Measurements from ENCODE around the gene TSHR. TPM values are rescaled to one million over a fixed set of nuclear protein-coding genes. Genes with fewer than 3 reads are reported as not detected.

The TSHR gene
- total RNA-seq, 2 donors from 2014 or later: 0.58 TPM; not detected in 1

DNA sequence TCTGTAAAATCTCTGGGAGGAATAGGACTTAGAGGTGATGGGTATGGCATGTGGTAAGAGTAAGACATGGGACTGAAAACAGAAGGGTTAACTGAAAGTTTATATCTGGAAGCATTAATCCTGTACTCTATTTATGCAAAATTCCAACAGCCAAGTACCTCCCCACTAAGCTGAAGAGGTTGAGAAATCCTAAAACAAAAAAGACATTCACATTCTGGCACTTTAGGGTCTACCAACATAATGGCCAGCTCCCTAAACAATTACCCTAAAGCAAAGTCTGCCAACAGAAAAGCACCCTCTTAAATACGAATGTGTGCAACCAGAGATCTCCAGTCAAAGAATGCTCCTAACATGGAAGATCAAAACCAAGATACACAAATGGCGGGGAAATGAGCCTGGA is 178.0 kb downstream of the TSHR start:
- Mint-ChIP-seq H3K4me3 (no peak overlapping the region), H3K36me3 (ENCODE audit: low read depth) (no peaks in the 10 kb centered on the region), H3K4me1 (no peaks in the 10 kb centered on the region), H3K27me3 (ENCODE audit: insufficient read depth) (no peaks in the 10 kb centered on the region), H3K9me3 (no peaks in the 10 kb centered on the region), H3K27ac (no peak overlapping the region)
- Histone ChIP-seq H3K27ac (ENCODE audit: low read depth, low read length) (no peak overlapping the region), H3K9ac (ENCODE audit: extremely low read depth, low read length, poor library complexity, severe bottlenecking) (no peak overlapping the region), H3K9me3 (ENCODE audit: control insufficient read depth, low read length) (no peaks in the 10 kb centered on the region), H3K36me3 (ENCODE audit: control insufficient read depth, insufficient read depth, low read length) (no peaks in the 10 kb centered on the region), H3K4me3 (ENCODE audit: low read length) (no peak overlapping the region), H3K27me3 (ENCODE audit: control insufficient read depth, insufficient read depth, low read length, poor library complexity, severe bottlenecking) (no peaks in the 10 kb centered on the region), H3K4me1 (ENCODE audit: control insufficient read depth, insufficient read depth, low read length) (no peaks in the 10 kb centered on the region)
- TF ChIP-seq CTCF (conservative IDR thresholded peaks at IDR 0.05): no peak
- no peak for DNase-seq
- 80 to 88% methylated on average over 1 to 2 of the region's 2 CpGs for WGBS, 2 experiments (ENCODE audit: insufficient coverage in 1 of 2, insufficient read length in 1 of 2)

DNA sequence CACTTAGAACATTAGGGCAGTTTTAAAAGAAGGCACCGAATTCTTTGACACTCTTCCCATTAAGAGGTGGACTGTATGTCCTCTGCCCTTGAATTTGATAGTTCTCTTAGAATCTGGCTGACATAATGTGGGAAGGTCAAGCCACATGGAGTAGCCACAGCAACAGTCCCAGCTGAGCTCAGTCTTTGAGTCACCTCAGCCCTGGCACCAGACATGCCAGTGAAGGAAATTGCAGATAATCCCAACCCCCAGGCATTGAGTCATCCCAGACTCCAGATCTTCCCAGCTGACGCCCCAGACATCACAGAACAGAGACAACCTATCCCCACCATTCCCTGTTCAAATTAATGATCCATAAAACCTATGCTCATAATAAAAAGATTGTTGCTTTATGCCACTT is 181.9 kb downstream of the TSHR start:
- Histone ChIP-seq H3K4me1 (ENCODE audit: control insufficient read depth, insufficient read depth, low read length) (no peaks in the 10 kb centered on the region), H3K27me3 (ENCODE audit: control insufficient read depth, insufficient read depth, low read length, poor library complexity, severe bottlenecking) (no peaks in the 10 kb centered on the region), H3K27ac (ENCODE audit: low read depth, low read length) (no peak overlapping the region), H3K9me3 (ENCODE audit: control insufficient read depth, low read length) (no peaks in the 10 kb centered on the region), H3K9ac (ENCODE audit: extremely low read depth, low read length, poor library complexity, severe bottlenecking) (no peak overlapping the region), H3K36me3 (ENCODE audit: control insufficient read depth, insufficient read depth, low read length) (no peaks in the 10 kb centered on the region), H3K4me3 (ENCODE audit: low read length) (no peak overlapping the region)
- Mint-ChIP-seq H3K36me3 (ENCODE audit: low read depth) (no peaks in the 10 kb centered on the region), H3K9me3 (no peaks in the 10 kb centered on the region), H3K27ac (no peak overlapping the region), H3K27me3 (ENCODE audit: insufficient read depth) (no peaks in the 10 kb centered on the region), H3K4me1 (no peaks in the 10 kb centered on the region), H3K4me3 (no peak overlapping the region)
- no peak for DNase-seq
- TF ChIP-seq CTCF (conservative IDR thresholded peaks at IDR 0.05): no peak
- WGBS, 2 experiments (ENCODE audit: insufficient coverage in 1 of 2, insufficient read length in 1 of 2): 78 to 80% methylated on average over 2 of the region's 2 CpGs

GRCh38 chr14:81138429-81138828 is 183.0 kb downstream of the TSHR start:
- Mint-ChIP-seq H3K9me3 (no peaks in the 10 kb centered on the region), H3K36me3 (ENCODE audit: low read depth) (no peaks in the 10 kb centered on the region), H3K4me1 (no peaks in the 10 kb centered on the region), H3K27ac (no peak overlapping the region), H3K27me3 (ENCODE audit: insufficient read depth) (peaks cover 2% of the 10 kb centered on the region), H3K4me3 (no peak overlapping the region)
- 96% methylated on average over 5 of the region's 6 CpGs; no CpG with 5 or more reads in 1 of the 2 experiments for WGBS, 2 experiments (ENCODE audit: insufficient coverage in 1 of 2, insufficient read length in 1 of 2)
- no peaks in the 10 kb centered on the region for H3K9me3 ChIP-seq (ENCODE audit: control insufficient read depth, low read length)
- H3K36me3 ChIP-seq (ENCODE audit: control insufficient read depth, insufficient read depth, low read length): no peaks in the 10 kb centered on the region
- H3K4me1 ChIP-seq (ENCODE audit: control insufficient read depth, insufficient read depth, low read length): no peaks in the 10 kb centered on the region
- no peak for DNase-seq
- no peak for TF ChIP-seq CTCF (conservative IDR thresholded peaks at IDR 0.05)
- H3K27ac ChIP-seq (ENCODE audit: low read depth, low read length): no peak overlapping the region
- H3K9ac ChIP-seq (ENCODE audit: extremely low read depth, low read length, poor library complexity, severe bottlenecking): no peak overlapping the region
- H3K4me3 ChIP-seq (ENCODE audit: low read length): no peak overlapping the region
- H3K27me3 ChIP-seq (ENCODE audit: control insufficient read depth, insufficient read depth, low read length, poor library complexity, severe bottlenecking): no peaks in the 10 kb centered on the region

All from endodermal cell (in vitro differentiated cells).